ENCODE data around the gene ZNF385B.

GRCh38 chr2:179518830-179519229 is 342.6 kb downstream of the ZNF385B start:
- no peak for TF ChIP-seq CTCF (IDR thresholded peaks at IDR 0.05)
- TF ChIP-seq POLR2A (IDR thresholded peaks at IDR 0.05; ENCODE audit: low read depth), result no peak

Measured in esophagus muscularis mucosa (tissue), 3 donors.